Left forelimb (tissue), 1 donor: ENCODE data around the gene VGLL2.
"Not testable (repeated sequence)": the region's sequence is repeated elsewhere in the genome, so short reads cannot be mapped to it uniquely, and the experiment has no call there.

Experiments used
- DNase-seq: peaks from one replicate; pipeline ENCODE4 v3.0.0-alpha.2; 2018; ENCODE audit warnings: low spot score

Gene VGLL2

GRCh38 chr6:117265410-117266256 lies at the start of gene VGLL2:
TSS of gene VGLL2 (plus strand) at chr6:117265558. CDS start at chr6:117265764, 206 bp downstream.
- DNase-seq = peak; percentile 81

- DNase-seq = no peak
Measured at GRCh38 chr6:117222861-117223260, 42.5 kb upstream of the VGLL2 start.

GRCh38 chr6:117226778-117227177 lies 38.6 kb upstream of the VGLL2 start:
- DNase-seq = no peak

GRCh38 chr6:117227245-117227962 lies 38.0 kb upstream of the VGLL2 start:
- no peak for DNase-seq

- no peak for DNase-seq
Measured at GRCh38 chr6:117228202-117228601, 37.2 kb upstream of the VGLL2 start.

- no peak for DNase-seq
Measured at GRCh38 chr6:117229870-117230269, 35.5 kb upstream of the VGLL2 start.

GRCh38 chr6:117231466-117231865 lies 33.9 kb upstream of the VGLL2 start:
- DNase-seq = no peak

- DNase-seq = no peak
Measured at GRCh38 chr6:117232196-117232595, 33.2 kb upstream of the VGLL2 start.

- no peak for DNase-seq
Measured at GRCh38 chr6:117233145-117233544, 32.2 kb upstream of the VGLL2 start.

- DNase-seq = no peak
Measured at GRCh38 chr6:117237561-117237960, 27.8 kb upstream of the VGLL2 start.

- not testable (repeated sequence) for DNase-seq
Measured at GRCh38 chr6:117244571-117244970, 20.8 kb upstream of the VGLL2 start.

GRCh38 chr6:117244979-117245378 lies 20.4 kb upstream of the VGLL2 start:
- DNase-seq = not testable (repeated sequence)

GRCh38 chr6:117253785-117254184 lies 11.6 kb upstream of the VGLL2 start:
- DNase-seq = no peak

- no peak for DNase-seq
Measured at GRCh38 chr6:117262799-117263198, 2.6 kb upstream of the VGLL2 start.

- no peak for DNase-seq
Measured at GRCh38 chr6:117263353-117263927, 1.9 kb upstream of the VGLL2 start.

- no peak for DNase-seq
Measured at GRCh38 chr6:117264369-117264691, 1.0 kb upstream of the VGLL2 start.

GRCh38 chr6:117264692-117265409 lies 507 bp upstream of the VGLL2 start:
- no peak for DNase-seq

- no peak for DNase-seq
Measured at GRCh38 chr6:117266257-117267053, 1.1 kb downstream of the VGLL2 start.

GRCh38 chr6:117267054-117267347 lies 1.6 kb downstream of the VGLL2 start:
- no peak for DNase-seq

- peak; percentile 72 for DNase-seq
Measured at GRCh38 chr6:117267766-117268534, 2.6 kb downstream of the VGLL2 start.

- no peak for DNase-seq
Measured at GRCh38 chr6:117268924-117269323, 3.6 kb downstream of the VGLL2 start.
